Activated CD8-positive, alpha-beta memory T cell treated with anti-CD3 and anti-CD28 coated beads, Interleukin-2, amount 50 U/mL, for 24 hours (primary cell): ENCODE data around the gene ACER1.

Experiments
- DNase-seq: peaks from one replicate; pipeline ENCODE4 v3.0.0-alpha.2; 2020; ENCODE audit errors: extremely low read depth

The ACER1 gene

DNA sequence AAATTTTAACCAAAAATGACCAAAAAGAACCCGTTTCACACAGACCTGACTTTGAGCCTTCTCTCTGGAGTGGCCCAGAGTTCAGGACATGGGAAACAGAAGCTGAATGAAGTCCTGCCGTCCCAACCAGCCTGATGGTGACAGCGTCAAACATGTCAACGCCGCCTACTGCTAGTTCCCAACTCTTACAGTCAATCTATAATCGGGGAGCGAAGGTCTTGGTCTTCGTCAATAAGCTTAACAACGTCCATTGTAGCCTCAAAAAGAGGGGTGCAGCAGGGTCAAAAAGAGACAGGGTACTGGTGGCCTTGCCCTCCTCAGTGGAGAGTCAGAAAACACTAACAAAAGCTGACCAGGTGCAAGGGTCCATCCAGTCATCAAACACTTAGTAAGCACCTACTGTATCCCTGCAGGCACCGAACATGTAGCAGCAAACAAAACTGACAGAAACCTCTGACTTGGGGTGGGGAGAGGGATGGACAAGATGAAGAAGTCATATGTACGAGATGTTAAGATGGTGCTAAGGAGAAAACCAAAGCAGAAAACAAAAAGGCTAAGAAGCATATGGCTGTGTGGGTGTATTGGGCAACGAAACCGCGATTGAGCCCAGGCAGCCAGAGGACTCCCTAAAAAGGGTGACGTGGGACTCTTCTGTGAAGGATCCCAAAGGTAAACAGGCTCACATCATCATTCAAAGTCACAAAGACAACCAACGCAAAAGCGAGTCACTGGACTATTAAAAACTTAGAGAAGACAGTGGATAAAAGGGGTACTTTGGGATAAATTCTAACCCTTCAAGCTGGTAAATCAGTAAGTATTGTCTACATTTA, 65.6 kb downstream of the ACER1 start:
- no peak for DNase-seq

DNA sequence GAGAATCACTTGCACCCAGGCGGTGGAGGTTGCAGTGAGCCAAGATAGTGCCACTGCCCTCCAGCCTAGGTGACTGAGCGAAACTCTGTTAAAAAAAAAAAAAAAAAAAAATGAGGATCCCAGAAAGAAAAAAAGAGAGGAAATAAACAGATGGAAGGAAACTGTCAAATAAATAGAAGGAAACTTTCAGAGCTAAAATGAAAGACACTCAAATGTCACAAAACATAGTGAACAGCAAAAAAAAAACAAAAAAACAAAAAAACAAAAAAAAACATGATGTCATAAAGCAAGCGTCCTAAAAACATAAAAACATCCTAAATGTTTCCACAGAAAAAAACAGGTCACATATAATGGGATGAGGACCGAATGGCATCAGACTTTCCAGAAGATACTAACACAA, 68.6 kb downstream of the ACER1 start:
- DNase-seq = no peak

DNA sequence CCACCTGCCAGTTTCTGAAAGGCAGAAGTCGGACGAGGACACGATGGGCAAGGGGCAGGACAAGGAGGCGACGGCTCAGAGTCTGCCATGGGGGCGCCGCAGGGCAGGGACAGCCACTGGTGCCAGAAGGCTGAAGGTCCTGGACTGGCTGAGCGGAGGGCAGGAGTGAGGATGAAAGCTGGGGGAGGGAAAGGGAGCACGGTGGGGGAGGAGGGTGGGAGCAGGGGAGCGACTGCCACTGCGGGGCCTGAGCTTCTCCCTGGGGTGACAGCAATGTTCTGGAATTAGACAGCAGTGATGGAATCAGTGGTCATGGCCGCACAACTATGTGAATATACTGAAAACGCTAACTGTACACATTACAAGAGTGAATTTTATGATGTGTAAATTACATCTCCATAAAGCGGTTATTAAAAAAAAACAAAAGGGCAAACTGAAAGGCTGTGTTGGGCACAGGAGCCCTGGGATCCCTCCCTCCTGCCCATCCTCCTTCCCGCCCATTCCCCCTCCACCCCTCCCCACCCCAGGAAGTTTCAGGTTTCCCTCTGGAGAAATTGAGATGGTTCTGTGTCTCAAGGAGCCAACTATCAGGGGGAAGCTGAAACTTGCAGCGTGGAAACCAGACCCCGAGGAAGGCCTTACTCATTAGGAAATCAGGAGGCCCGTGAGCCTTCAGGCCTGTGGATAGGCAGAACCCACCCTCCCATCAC, 69.5 kb downstream of the ACER1 start:
- DNase-seq = no peak

DNA sequence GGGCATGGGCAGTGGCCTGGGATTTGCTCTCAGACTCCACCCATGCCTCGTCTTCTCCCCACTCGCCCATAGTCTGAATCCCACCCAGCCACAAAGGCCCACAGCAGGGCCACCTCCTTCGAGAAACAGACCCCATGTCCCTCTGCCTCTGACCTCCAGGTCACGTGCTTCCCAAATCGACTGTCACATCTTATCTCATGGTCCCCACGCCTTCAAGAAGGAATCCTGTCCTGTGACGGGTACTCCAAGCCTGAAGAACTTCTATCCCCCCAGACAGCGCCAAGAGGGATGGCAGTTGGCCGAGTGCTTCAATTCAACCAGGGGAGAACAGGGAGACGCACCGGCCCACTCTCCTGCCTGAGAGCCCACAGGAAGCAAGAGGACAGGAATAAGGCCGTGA, 70.1 kb downstream of the ACER1 start:
- DNase-seq = no peak

DNA sequence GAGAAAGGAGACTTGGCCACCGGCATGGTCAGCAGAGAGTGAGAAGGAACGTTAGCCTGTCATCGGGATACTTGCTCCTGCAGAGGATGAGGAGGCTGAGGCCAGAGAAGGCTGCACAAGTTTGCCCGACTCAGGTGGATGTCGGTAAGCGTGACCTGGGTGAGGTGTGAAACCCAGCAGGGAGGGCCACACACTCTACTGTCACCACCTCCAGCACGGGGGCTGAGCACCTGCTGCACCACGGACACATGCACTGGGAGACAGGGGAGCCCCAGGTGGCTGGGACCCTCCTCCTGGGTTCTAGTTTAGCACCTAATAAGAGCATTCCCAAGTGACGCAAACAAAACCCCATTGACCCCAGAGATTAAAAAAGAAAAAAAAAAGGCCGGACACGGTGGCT, 70.9 kb downstream of the ACER1 start:
- no peak for DNase-seq

DNA sequence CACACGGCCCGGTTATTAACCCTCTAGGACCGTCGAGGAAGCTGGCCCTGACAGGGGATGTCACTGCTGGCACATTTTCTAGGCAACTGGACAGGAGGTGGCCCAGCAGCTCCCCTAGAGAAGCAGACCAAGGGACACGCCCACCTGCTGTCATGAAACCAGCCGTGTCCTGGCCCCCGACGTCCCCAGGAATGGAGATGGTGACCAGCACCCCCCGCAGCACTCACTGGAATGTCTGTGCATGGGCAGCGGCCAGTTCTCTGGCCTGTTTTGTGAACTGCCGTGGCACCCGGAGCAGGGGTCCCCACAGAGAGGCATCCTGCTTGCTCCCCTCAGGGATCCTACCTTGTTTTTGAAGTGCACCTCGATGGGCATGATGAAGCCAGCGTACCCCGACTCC, 71.5 kb downstream of the ACER1 start:
- DNase-seq = no peak

DNA sequence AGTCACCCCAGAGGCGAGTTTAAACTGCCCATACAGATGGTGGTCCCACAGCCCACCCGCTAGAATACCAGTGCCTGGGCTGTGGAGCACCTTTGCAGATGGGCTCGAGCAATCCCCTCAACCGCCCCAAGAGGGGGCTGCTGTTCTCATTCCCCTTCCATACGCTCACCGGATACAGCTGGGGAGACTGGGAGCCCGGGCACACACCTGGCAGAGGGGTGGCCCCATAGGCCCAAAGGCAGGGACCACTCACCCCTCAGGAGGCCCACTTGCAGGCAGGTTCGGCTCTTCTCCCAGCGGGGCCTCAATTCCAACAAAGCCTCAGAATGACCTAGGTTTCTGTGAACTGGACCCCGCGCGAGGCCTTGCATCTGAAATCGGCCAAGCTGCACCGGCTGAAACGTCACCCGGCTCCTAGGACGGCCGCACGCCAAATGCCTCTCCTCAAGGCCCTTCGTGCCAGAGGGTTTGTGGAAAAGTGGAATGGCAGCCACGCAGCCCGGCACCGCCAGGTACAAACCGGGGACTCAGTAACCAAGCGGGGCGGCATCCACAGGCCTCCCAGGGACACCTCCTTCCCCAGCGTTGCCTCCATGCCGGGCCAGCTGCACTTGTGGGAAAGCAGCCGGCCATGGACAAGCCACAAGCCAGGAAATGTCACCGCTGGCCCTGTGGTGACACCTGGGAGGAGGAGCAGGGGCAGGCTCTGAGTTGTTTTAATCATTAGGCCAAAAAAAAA, 72.3 kb downstream of the ACER1 start:
- no peak for DNase-seq

DNA sequence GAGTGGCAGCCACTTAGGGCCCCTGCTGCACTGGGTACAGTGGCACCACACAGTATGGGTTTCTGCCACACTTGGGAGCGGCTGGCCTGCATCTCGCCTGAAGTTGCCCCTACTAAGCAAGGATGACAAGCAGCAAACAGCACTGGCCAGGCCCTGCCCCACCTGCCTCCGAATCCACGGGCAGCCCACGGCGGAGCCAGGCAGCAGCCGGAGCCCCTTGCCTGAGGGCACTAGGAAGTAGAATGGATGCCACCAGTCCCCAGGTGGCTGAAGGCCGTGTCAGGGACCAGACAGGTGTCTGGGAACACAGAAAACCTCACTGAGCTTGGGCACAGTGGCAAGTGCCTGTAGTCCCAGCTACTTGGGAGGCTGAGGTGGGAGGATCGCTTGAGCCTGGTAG, 73.0 kb downstream of the ACER1 start:
- no peak for DNase-seq

DNA sequence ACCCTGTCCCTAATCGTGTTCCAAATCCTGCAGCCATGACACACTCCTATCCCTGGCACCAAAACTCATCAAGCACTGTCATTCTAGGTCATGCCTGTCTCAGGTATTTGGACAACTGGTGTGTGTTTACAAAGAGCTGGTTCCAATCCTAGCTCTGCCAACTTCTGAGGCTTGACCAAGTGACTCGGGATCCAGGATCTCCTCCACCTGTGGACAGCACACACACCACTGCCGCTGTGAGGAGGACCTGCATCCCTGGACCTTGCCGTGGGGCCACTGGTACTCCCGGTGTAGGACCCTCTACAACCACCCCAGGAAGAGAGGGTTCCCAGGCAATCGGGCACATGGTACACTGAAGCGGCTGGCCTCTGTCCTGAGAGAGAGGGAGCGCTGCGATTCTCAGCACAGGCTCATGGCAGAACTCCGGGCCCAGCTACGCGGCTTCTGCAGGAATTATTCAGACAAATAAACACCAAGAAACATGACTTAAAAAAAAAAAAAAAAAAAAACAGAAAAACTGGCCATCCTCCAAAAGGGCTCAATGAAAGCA, 74.0 kb downstream of the ACER1 start:
- DNase-seq = no peak

DNA sequence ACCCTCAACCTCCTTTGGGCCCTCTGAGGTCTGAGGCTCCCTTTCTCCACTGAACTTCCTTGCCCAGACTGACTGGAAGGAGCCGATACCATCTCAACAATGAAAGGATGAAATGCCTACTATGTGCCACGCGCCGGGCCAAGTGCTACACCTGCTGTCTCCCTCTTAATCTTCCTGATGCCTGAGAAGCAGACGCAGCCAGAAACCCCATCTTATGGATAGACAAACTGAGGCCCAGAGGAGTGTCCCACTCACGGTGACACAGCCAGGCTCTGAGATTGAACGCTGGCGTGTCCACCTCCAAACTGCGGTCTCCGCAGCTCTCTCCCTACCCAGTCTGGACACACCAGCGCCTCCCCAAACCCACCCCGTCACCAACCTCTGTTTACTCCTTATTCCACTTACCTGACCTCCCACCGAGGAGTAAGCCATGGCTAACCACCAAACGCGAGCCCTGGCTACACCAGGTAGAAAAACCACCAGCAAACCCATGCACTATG, 74.5 kb downstream of the ACER1 start:
- no peak for DNase-seq
